NCI-H526 treated with DMSO at 0.1 percent for 48 hours (cell line): ENCODE data around the gene NDOR1.
A peak's percentile ranks its signal among the peaks of the same experiment; 100 is the strongest.

Experiments
- DNase-seq: peaks from one replicate; lab custom pipeline; 2025; lab: John Stamatoyannopoulos, UW

Gene NDOR1

GRCh38 chr9:137182836-137183235, 22.7 kb upstream of the NDOR1 start:
- DNase-seq = no peak

- DNase-seq = no peak
Measured at GRCh38 chr9:137183980-137184595, 21.4 kb upstream of the NDOR1 start.

- no peak for DNase-seq
Measured at GRCh38 chr9:137184881-137185660, 20.4 kb upstream of the NDOR1 start.

DNA sequence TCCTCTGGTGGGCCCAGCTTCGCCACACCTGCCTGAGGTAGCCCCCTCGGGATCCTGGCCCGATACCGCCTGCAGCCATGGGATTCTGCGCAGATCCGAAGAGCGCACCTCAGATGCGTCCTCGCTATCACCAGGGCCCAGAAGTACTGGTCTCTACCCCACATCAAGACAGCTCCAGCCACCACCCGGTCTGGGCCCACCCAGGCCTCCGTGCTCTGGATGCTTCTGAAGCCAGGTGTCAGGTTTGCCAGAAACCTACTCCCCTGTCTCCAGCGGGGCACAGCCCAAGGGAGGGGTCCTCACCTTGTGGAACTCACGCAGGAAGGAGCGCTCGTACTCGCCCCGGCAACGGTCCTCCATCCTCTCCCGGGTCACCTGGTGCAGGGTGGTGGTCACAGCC, 19.6 kb upstream of the NDOR1 start:
- no peak for DNase-seq

- no peak for DNase-seq
Measured at GRCh38 chr9:137186385-137186784, 19.1 kb upstream of the NDOR1 start.

DNA sequence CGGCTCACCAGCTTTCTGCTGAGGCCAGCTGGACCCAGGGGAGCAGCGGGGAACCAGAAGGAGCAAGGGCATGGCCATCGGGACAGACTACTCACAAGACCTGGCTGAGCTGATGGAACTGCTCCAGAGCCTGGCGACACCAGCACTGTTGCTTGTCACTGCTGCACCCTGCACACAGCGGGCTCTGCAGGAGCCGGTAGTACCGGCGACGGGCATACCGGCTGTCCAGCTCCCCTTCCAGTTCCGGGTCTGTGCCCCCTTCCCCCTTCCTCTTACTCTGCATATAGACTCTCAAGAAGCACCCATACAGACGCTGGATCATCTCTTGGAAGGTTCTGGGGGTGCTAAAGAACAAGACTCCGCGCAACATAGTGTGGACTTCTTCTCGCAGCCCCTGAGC, 18.1 kb upstream of the NDOR1 start:
- no peak for DNase-seq

DNA sequence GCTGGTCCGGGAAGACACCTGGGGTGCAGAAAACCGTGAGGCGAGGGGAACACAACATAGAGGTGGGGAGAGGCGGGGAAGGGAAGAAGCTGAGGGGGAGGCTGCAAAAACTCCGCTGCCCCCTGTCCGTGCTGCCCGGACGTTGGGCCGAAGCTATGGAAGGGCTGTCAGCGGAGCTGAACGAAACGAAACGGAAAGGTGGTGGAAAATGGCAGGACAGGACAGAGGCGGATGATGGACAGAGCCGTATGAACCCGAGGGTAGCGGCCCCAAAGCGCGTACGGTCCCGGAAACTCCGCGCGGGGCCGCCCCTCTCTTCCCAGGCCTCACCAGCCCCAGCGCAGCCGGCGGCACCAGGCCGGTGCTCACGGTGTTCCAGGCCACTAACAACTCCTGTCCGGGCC, 17.4 kb upstream of the NDOR1 start:
- no peak for DNase-seq

GRCh38 chr9:137188490-137189296, 16.8 kb upstream of the NDOR1 start, which contains the start of the genes ANAPC2 and SSNA1:
Gene ANAPC2 (minus strand): TSS chr9:137188560. CDS start chr9:137188532, 28 bp downstream.
Gene SSNA1 (plus strand): TSS chr9:137188676. CDS start chr9:137188727, 51 bp downstream.
- peak; percentile 50 for DNase-seq

DNA sequence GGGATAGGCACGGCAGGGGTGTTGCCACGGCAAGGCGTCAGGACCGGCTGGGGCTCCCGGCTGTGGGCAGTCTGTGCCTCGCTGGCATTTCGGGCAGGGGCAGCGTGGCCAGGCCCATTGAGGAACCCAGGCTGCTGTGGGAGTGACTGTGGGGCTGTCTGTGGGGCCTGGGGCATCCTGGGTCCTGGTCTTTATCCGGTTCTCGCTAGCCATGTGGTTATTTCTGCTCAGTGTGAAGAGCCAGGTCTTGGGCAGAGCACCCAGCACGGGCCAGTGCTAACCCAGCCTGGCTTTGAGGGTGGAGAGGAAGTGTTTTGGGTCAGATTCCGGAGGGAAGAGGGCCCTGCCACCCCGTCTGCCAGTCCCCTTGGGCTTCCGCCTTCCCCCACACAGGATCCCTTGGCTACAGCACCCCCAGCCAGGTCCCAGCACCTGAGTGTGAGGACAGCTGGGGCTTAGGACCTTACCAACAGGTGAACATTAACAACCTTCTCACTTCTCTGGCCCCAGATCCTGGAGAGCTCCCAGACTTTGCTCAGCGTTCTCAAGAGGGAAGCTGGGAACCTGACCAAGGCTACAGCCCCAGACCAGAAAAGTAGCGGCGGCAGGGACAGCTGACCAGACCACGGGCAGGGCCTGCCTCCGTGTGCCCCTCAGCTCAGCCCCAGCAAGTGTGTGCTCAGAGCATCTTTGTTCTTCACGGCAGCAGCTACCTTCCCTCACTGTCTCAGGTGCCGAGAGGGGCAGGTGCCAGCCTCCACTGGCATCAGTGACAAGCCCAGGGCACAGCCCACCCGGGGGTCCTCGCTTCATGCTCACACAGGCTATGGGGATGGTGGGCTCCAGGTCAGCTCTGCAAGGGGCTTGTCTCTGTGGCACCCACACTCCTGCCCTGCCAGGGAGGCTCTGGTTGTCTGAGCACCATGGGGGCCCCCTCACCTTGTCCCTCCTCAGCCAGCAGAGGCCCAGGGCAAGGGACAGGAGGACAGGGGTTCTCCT, 15.9 kb upstream of the NDOR1 start:
- DNase-seq = no peak

GRCh38 chr9:137190315-137190856, 15.1 kb upstream of the NDOR1 start:
- DNase-seq = no peak

DNA sequence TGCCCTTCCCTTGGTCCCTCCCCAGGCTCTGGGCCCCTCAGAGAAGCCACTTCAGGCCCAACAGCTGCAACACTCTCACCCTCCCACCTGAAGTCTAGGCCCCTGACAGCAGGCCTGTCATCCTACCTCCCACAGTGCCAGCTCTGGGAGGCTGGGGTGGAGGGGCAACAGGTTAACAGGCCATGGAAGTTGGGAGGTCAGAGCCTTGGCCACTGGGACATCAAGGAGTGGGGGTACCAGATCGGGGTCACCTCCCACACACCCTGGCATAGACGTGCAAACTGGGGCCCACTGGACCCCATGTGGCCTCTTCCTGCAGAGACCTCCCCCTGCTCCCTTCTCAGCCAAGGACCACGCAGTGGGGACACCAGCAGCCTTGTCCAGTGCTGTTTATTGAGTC, 14.3 kb upstream of the NDOR1 start:
- DNase-seq = no peak

- DNase-seq = no peak
Measured at GRCh38 chr9:137191691-137192447, 13.6 kb upstream of the NDOR1 start.

DNA sequence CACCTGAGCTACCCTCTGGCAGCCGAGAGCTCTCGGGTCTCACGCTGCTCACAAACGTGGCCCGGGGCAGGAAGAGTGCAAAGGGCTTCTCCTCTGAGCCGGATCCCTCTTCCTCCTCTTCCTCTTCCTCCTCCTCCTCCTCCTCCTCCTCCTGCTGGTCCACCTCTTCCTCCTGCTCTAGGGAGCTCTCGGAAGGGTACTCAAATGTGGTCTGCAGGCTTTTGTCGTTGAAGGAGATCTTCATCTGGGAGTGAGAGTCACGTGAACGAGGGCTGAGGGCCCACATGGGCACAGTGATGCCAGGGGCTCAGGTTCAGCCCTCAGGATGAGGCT, 13.1 kb upstream of the NDOR1 start:
- DNase-seq = no peak

DNA sequence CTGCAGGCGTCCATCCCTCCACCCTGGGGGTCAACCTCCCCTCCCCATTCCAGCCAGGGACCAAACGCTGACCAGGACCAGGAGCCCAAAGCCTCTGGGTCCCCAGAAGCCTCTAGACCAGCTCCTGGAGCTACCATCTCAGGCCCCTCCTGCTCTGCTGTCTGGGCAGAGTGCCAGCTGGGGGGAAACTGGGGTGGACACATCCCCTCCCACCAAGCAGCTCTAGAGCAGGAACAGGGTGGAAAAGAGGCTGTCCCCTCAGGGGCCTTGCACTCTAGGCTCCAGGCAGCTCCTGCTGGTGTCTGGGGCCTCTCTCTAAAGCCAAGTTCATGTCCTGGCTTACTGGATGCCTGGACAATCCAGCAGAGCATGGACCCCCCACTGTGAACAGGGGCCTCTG, 12.6 kb upstream of the NDOR1 start:
- DNase-seq = no peak

GRCh38 chr9:137193771-137194170, 11.7 kb upstream of the NDOR1 start:
- DNase-seq = no peak

GRCh38 chr9:137194388-137194787, 11.1 kb upstream of the NDOR1 start:
- no peak for DNase-seq

- no peak for DNase-seq
Measured at GRCh38 chr9:137194909-137195308, 10.6 kb upstream of the NDOR1 start.

DNA sequence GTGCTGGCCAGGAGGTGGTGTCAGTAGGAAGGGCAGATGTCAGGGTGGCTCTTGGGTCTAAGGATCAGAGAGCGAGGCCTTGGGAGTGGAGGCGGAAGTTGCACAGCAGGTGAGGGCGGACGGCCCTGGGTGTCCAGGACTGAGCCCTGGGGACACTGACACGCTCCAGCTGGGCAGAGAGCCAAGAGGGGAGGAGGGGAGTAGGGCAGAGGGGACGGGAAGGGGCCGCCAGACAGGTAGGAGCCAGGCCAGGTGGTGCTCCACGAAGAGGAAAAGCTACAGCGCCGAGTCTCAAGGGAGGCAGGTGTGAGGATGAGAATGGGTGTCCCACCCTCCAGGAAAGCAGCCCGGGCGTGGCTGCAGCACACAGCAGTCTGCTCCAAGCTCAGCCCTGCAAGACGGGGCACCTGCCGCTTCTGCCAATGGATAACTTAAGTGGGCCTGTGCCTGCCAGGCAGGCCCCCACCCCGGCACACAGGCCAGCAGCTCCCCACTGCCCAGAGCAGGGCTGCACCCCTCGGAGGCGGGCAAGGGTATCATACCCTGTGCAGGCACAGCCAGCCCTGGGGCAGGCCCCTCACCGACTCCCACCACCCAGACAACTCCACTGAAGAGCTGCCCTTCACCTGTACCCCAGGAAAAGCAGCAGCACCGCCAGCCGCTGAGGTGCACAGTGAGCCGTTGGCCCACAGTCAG, 9.8 kb upstream of the NDOR1 start:
- peak; percentile 84 for DNase-seq

- DNase-seq = no peak
Measured at GRCh38 chr9:137198051-137198901, 7.2 kb upstream of the NDOR1 start.
